Measurements from ENCODE around the gene RFX4.
"Not testable (repeated sequence)": the region's sequence is repeated elsewhere in the genome, so short reads cannot be mapped to it uniquely, and the experiment has no call there.

The RFX4 gene

GRCh38 chr12:106692896-106693820 lies 110.4 kb downstream of the RFX4 start:
- DNase-seq (ENCODE audit: low spot score): no peak

DNA sequence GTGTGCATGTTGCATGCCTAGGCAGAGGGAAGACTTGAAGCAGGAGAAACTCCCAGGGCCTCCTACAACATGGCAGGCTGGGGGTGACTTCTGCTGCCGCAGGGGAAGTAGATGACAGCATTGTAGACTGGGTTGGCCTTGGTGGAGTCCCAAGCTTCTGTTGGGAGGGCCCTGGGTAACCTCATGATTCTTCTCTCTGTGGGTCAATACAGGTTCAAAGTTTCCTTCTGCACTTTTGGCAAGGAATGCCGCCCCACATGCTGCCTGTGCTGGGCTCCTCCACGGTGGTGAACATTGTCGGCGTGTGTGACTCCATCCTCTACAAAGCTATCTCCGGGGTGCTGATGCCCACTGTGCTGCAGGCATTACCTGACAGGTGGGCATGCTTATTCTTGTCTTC lies 113.3 kb downstream of the RFX4 start:
- no peak for DNase-seq (ENCODE audit: low spot score)

- no peak for DNase-seq (ENCODE audit: low spot score)
Measured at GRCh38 chr12:106696681-106697417, 114.0 kb downstream of the RFX4 start.

GRCh38 chr12:106704081-106704480 lies 121.3 kb downstream of the RFX4 start:
- no peak for DNase-seq (ENCODE audit: low spot score)

DNA sequence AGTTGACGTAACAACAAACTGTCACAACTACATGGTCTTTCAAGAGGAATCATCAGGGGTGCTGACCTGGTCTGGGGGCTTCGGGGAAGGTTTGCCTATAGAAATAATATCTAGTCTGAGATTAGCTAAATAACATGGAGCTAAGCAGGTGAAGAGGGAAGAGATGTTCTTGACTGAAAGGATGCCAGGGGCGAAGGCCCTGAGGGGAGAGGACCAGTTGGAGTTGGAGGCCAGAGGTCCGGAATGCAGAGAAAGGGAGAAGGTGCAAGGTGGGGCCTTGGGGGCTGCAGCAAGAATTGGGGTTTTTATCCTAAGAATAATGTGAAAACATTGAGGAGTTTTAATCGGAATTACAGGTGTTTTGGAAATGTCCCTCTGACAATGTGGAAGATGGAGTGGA lies 123.2 kb downstream of the RFX4 start:
- no peak for DNase-seq (ENCODE audit: low spot score)

DNA sequence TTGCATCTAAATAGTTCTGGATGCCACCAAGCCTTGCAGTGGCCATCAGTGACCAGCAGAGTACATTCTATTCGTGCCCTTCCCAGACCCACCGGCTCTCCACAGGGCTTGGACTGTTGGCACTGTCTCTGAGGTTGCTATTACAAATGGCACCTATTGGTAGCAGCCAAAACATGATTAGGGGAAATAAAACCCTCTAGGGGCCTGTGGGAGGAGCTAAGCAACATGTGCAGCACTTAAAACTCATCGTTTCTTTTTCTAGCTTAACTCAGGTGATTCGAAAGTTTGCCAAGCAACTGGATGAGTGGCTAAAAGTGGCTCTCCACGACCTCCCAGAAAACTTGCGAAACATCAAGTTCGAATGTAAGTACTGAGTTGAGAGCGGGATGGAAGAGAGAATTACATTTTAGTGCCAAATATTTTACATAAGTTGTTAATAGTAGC lies 126.3 kb downstream of the RFX4 start:
- DNase-seq (ENCODE audit: low spot score): no peak

- DNase-seq (ENCODE audit: low spot score): no peak
Measured at GRCh38 chr12:106710143-106710893, 127.5 kb downstream of the RFX4 start.

DNA sequence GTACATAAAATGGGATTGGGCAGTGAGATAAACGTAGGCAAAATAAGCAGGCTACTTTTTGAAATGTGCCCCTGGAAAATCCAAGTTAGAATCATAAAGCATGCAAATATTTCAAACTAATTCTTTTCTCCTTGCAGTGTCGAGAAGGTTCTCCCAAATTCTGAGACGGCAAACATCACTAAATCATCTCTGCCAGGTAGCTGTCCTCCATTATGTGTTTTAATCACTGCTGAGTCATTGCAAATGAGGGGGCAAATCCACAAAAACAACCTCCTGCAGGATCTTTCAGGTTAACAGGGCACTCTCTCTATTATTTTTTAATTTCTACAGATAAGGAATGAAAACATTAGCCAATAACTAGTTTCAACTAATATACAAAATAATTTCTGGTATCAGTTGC lies 128.5 kb downstream of the RFX4 start:
- no peak for DNase-seq (ENCODE audit: low spot score)

DNA sequence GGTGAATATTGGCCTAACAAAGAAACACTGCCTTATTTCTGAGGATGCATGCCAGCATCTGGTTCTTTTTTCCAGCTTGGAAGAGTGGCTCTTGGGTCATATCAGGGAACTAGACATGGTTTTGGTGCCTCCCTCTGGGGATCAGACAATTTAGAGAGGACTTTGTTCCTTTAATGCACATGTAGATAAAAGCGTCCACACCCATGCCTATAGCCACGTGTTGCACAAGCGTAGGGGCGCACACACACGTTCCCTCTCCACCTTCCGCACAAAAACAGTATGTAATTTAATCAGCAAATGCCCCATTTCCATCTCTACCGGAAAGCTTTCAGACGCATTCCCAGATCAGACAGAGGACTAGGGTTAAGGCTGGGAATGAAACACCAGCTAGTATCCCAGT lies 130.0 kb downstream of the RFX4 start:
- no peak for DNase-seq (ENCODE audit: low spot score)

GRCh38 chr12:106714926-106715325 lies 132.1 kb downstream of the RFX4 start:
- no peak for DNase-seq (ENCODE audit: low spot score)

DNA sequence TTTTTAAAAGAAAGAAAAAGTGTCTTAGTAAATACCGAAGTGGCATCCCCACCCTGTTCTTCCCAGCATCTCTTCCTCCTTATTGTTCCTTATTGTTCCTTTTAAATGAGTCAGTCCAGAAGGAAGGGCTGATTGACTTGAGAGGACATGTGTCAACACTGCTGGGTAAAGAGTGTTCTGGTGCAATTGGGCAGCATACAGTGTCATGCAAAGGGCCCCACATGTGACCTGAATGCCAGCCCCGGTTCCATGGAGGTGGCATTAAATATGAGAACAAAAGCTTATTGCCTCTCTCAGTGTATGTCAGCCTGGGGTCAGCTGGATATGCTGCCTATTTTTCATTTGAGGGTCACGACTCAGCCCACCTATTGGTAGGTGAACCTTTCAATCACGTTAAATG lies 132.8 kb downstream of the RFX4 start:
- DNase-seq (ENCODE audit: low spot score): no peak

DNA sequence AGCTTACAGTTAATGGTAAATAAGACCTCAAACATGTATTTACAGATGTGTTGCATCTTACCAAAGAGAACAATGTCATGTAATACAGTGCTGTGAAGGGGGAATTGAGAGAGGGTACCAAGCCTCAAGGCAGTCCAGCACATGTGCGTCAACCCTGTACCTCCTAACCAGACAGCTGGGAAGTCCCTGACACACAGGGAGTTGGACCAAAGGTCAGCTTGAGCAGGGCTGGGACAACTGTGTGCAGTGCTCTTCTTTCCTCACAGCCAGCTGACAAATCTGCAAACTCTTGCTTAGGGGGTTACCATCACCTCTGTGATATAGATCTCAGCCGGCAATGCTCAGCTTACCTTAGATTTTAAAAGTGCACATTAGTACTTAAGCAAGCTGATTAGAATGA lies 134.9 kb downstream of the RFX4 start:
- no peak for DNase-seq (ENCODE audit: low spot score)

GRCh38 chr12:106719879-106720278 lies 137.1 kb downstream of the RFX4 start:
- no peak for DNase-seq (ENCODE audit: low spot score)

- no peak for DNase-seq (ENCODE audit: low spot score)
Measured at GRCh38 chr12:106720696-106721095, 137.9 kb downstream of the RFX4 start.

GRCh38 chr12:106721915-106722314 lies 139.1 kb downstream of the RFX4 start:
- no peak for DNase-seq (ENCODE audit: low spot score)

DNA sequence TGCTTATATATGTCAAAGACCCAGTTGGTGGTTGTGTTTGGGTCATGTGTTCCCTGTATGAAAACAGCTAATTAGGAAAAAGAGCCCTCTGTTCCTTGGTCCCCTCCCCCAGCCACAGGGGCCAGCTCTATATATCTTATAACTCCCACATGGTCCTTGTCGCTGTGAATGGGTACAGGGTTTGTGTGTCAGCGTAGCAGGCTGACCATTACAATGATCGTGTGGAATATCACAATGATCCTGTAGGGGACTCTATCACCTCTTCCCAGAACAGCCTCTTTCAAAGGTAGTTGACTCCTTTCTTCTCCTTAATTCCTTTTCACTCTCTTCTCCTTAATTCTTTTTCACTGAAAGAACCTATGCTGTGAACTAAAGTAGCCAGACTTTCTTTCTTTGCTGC lies 140.0 kb downstream of the RFX4 start:
- DNase-seq (ENCODE audit: low spot score): no peak

DNA sequence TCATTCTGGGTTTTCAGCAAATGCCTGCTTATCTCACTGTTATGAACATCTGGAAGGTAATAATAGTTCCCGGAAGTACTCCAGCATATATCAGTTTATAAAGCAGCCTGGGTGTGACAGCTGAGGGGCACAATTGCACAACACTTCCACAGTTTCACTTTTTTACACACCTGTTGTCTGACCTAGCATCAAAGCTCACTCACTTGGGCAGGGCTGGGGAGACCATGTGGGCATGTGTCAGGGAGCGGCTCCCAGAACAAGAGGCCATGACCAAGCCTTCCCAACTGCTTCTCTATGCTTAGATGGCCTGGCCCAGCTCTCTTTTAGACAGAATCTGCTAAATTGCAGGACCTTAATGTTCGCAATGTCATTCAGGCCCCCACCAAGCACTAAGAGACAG lies 140.6 kb downstream of the RFX4 start:
- DNase-seq (ENCODE audit: low spot score): no peak

GRCh38 chr12:106724116-106724515 lies 141.3 kb downstream of the RFX4 start:
- no peak for DNase-seq (ENCODE audit: low spot score)

DNA sequence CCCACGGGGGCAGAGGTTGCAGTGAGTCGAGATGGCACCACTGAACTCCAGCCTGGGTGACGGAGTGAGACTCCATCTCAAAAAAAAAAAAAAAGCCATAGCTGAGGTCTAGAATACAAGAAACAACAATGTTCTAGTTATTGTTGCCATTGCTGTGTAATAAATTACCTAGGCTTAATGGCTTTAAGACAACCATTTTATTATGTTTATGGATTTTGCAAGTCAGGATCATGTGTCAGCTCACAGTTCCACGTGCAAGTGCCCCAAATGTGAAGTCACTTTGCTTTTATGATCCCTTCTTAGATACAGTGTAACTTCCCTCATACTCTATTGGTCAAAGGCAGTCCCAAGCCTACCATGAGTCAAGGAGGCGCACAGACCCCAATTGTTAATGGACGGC lies 142.1 kb downstream of the RFX4 start:
- DNase-seq (ENCODE audit: low spot score): no peak

DNA sequence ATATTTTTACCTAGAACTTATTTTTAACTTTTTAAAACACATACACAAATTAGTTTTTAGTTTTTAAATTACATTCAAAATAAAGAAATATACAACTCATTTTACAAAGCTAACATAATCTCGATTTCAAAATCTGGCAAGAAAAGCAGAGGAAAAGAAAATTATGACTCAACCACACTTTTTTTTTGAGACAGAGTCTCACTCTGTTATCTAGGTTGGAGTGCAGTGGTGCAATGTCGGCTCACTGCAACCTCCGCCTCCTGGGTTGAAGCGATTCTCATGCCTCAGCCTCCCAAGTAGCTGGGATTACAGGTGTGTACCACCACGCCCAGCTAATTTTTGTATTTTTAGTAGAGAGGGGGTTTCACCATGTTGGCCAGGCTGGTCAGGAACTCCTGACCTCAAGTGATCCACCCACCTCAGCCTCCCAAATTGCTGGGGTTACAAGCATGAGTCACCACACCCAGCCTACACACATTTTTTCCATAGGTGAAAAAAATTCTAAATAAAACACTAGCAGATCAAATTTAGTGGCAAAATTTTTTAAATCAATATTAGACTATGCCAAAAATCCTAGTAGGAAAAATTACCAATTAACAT lies 143.9 kb downstream of the RFX4 start:
- DNase-seq (ENCODE audit: low spot score): not testable (repeated sequence)

- DNase-seq (ENCODE audit: low spot score): no peak
Measured at GRCh38 chr12:106729611-106730010, 146.8 kb downstream of the RFX4 start.

- no peak for DNase-seq (ENCODE audit: low spot score)
Measured at GRCh38 chr12:106732890-106733289, 150.1 kb downstream of the RFX4 start.
